GM18907 (cell line): ENCODE measurements around the gene ABHD12.
"Not testable (repeated sequence)": the region's sequence is repeated elsewhere in the genome, so short reads cannot be mapped to it uniquely, and the experiment has no call there.

Source experiments
- ATAC-seq: cut with Tn5 transposase; IDR thresholded peaks from one replicate; pipeline ENCODE4 v1.9.1; 2021; ENCODE audit warnings: mild to moderate bottlenecking, moderate library complexity; ENCODE audit not compliant: unreplicated experiment

The ABHD12 gene

DNA sequence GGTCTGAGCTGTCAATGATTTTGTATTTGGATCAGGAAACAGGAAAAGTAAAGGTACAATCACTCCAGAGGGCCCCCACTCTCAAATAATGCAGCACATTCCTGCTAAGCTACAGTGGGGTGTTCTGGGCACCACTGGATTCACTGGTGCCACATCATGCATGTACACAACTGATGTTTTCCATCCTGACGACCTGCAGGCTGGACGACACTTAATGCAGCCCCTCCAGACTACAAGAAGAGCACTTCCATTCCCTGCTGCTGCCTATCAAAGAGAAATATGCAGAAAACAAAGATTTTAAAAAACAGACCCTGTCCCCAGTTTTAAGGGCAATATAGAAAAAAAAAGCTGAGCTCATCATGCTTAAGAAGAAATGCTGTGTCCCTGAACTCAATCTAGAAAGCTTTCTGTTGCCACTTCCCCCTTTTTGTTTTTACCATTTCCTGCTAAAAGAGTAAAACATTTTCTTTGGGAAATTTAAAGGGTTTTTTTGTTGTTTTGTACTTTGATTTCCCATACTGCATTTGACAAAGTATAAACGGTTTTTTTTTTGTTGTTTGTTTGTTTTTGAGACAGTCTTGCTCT, 35.5 kb downstream of the ABHD12 start:
- ATAC-seq: no peak

DNA sequence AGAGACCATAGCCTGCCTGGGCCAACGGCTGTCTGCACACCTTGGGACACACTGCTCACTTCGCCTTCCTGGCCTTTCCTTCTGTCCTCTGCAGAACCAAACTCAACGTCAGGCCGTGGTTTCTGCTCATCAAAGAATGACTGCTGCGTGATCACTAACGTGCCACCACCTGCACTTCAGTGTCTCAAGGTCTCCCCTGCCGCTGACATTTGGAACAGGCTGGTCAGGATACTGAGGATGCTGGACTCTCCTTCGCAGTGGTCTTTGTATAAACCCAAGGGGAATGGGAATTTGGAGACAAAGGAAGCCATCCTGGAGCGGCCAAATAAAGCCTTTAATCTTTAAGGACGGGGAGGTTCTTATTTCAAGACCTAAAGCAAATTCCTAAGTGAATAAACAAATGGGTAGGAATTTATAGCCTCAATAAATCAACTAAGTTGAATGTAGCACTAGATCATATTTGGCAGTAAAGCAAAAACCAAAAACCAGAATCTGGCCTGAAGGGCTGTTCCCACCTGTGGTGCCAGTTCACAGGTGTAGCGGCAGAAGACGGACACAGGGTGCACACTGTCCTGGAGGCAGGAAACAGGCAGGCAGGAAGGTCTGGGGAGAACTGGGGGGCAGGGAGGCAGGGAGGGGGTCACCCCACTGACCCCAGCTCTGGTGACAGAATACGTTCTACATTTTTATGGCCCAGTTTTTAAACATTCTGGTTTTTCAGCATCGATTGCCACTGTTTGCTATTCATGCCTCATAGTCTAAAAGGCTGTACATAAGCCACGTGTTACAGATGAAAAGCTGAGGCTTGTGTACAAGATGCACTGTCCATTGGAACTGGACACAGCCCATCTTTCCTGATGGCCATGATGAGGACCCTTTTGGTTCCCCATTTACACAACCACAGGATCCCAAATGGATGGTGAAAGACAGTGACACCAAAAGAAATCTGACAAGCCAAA, 36.6 kb downstream of the ABHD12 start:
- ATAC-seq: no peak

DNA sequence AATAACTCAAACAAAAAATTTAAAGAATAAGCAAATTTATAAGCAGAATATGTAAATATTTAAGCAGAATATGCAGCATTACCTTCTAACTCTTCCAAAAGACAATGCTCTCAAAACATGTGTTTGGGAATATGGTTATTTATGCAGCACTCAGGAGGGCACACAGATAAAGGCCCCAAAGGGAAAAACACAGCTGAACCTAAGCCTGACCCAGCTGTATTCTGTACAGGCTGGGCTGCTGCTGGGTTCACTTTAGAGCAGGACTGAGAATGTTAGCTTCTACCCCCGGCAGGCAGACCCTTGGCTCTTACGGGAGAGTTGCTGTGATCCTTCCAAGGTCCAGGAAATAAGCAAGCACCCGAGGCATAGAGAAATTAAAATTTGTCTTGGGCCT, 37.3 kb downstream of the ABHD12 start:
- ATAC-seq: no peak

DNA sequence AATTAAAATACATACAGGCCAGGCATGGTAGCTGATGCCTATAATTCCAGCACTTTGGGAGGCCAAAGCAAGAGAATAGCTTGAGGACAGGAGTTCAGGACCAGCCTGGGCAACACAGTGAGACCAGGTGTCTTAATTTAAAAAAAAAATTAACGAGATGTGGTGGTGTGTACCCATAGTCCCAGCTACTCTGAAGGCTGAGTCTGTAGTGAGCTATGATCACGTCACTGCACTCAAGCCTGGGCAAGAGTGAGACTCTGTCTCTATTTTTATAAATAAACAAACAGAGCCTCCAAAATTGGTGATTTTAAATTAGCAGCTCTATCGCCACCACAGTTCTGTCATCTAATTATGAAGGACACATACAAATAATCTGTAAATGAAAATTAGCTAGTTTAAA, 37.9 kb downstream of the ABHD12 start:
- ATAC-seq: no peak

DNA sequence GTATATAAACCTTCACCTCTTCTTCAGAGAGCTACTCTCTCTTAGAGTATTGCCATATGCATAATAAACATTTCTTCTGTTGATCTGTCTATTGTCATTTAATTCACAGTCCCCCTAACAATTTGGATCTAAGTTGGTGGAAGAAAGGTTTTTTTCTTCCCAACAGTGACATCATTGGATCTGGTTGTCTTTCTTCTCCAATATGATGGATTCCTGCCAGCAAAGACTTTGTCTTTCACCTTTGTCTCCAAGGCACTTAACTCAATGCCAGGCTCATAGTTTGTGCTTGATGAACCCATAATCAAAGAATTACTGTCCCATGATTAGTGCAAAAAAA, 39.6 kb downstream of the ABHD12 start:
- ATAC-seq: no peak

DNA sequence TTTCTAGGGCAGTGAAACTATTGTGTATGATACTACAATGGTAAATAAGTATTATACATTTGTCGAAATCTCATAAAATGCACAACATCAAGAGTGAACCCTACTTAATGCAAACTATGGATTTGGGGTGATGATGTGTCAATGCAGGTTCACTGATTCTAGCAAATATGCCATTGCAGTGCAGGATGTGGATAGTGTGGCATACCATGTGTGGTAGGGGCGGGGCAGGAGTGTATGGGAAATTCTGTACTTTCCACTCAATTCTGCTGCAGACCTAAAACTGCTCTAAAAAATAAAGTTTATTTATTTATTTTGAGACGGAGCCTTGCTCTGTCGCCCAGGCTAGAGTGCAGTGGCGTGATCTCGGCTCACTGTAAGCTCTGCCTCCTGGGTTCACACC, 44.3 kb downstream of the ABHD12 start:
- no peak for ATAC-seq

DNA sequence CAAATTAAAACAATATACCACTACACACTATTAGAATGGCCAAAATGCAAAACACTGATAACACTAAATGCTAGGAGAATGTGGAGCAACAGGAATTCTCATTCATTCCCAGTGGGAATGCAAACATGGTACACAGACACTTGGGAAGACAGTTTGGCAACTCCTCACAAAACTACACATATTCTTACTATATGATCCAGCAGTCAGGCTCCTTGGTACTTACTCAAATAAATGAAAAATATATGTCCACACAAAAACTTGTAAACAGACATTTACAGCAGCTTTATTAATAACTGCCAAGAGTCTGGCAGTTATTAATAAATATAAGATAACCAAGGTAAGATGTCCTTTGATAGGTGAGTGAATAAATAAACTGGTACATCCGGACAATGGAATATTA, 44.9 kb downstream of the ABHD12 start:
- no peak for ATAC-seq

DNA sequence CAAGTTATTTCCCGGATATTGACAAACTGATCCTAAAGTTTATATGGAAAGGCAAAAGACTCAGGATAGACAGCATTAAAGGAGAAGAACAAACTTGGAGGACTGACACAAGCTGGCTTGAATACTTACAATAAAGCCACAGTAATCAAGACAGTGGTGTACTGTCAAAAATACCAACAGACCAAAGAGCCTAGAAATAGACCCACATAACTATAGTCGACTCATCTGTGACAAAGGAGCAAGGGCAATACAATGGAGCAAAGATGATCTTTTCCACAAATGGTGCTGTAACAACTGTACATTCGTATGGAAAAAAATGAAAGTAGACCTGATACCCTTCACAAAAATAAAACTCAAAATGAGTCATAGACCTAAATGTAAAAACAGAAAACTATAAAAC, 46.0 kb downstream of the ABHD12 start:
- ATAC-seq: no peak

DNA sequence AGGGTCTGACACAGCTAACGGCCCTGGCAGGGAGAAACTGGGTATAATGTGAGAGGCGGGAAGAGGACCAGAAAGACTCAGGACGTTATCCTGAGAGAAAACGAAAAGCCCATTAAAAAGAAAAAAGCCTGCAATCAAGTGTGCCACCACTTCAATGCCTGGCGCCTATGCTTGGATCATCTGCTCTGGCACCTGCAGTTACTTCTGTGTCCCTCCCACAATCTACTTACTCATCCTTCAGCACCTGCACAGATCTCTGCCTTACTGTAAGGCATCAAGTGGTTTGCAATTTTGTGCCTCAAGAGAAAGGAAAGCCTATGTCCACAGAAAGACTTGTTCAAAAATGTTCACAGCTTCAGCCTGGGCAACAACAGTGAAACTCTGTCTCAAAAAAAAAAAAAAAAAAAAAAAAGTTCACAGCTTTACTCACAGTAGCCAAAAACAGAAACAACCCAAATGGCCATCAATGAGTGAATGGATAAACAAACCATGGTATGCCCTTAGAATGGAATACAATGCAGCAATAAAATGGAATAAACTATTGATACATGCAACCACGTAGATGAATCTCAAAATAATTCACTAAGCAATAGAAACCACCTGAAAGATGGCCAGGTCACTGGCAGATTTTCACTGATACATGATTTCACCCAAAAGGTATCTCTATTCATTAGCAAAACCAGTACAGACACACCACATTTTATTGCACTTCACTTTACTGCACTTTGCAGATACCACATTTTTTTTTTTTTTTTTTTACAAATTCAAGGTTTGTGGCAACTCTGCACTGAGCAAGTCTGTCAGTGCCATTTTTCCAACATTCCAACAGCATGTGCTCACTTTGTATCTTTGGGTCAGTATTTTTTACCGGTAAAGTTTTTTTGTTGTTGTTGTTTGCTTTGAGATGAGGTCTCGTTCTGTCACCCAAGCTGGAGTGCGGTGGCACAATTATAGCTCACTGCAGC, 48.6 kb downstream of the ABHD12 start:
- ATAC-seq: no peak

DNA sequence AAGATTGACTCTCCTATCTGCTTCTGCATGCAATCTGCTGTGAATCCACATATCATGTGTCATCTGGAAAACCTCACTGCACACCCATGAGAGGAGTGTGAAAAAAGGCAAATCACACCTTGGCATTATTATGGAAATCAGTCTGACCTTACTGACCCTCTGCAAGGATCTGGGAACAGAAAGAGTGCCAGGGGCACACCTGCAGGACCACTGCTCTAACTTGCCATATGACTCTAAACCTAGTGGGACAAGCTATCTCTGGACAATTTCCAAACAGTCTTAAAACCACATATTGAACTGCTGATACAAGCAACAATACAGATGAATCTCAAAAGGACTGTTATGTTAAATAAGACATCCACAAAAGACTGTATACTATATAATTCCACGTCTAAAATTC, 50.3 kb downstream of the ABHD12 start:
- no peak for ATAC-seq

DNA sequence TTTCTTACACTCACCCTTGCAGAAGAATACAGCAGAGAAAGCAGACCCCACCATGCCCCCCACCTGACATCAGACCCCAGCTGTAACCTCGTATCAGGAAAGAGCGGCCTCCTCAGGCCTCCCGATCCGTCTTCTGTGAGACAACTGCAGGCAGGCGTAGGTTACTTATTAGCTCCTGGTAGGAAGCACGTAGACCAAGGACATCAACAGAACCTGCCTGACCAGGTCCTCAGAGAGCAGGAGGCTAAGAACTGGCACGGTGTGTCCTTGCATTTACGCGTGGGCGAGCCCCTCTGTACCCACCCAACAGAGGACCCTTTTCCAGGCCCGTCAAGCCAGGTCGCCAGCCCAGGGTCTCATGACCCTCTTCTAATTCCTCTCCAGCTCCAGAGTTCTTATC, 51.0 kb downstream of the ABHD12 start:
- ATAC-seq: no peak

DNA sequence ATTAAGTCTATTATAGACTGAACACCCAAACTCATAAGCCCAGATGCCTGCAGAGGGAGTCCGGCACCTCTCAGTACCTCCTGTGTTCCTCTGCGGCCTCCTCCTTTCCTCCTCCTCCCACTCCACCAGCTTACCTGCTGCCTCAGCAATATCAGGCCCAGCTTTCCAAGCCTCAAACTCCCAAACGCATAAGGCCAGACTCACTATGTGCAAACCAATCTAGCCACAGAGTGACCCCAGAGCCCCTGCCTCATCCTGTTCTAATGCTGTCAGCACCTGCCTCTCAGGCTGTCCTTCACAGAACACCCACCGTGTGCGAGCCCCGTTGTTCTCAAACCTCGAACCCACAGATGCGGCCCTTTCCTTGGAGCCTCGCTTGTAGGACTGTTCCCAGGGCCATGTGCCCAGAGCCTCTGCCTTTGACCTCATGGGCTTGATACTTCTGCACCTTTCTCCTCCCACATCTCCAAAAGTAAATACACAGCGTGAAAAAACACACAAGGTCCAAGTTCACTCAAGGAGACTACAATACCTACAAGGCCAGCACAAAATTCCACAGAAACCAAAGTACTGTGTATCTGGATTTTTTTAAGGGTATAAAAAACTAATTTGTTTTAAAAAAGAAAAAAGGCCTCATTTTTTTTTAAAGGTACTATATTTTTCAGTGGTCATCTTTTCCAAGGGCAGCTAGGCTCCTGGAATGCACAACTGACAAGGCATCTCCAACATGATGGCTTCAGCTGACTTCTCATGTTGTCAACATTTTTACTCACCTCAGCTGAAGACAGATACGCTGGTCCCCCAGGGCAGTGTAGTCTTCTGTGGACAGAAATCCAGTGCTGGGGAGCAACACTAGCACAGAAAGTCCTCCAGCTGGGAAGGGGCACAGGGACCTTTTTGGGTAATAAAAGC, 52.3 kb downstream of the ABHD12 start:
- ATAC-seq: no peak

DNA sequence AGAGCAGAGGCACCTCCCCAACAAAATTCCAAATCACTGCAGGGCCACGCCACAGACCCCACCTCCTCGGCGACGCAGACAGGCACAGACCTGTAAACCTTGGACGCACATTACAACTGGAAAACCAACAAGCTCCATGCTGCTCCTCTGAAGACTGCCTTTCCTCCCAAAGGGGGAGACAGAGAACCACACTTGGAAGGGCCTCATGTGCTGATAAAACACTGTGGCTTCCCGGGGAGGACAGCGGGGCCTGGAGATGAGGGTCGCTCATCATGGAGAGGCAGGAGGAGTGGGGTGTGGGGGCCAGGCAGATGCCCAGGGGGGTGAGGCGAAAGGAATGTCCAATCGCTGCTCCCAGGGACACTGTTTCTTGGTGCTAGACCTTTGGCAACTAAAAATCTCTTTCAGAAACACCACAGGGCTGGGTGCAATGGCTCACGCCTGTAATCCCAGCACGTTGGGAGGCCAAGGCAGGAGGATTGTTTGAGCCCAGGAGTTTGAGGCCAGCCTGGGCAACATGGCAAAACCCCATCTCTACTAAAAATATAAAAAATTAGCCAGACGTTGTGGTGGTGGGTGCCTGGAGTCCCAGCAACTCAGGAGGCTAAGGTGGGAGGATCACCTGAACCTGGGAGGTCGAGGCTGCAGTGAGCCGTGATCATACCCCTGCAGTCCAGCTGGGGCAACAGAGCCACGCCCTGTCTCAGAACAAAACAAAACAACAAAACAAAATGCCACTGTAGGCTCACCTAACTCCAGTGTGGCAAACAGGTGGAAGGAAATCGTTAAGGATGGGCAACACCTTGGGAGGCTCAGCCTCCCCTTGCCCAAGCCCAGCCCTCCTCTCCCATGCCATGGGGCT, 53.8 kb downstream of the ABHD12 start:
- no peak for ATAC-seq

DNA sequence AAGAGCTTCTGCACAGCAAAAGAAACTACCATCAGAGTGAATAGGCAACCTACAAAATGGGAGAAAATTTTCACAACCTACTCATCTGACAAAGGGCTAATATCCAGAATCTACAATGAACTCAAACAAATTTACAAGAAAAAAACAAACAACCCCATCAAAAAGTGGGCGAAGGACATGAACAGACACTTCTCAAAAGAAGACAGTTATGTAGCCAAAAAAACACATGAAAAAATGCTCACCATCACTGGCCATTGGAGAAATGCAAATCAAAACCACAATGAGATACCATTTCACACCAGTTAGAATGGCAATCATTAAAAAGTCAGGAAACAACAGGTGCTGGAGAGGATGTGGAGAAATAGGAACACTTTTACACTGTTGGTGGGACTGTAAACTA, 55.7 kb downstream of the ABHD12 start:
- not testable (repeated sequence) for ATAC-seq

DNA sequence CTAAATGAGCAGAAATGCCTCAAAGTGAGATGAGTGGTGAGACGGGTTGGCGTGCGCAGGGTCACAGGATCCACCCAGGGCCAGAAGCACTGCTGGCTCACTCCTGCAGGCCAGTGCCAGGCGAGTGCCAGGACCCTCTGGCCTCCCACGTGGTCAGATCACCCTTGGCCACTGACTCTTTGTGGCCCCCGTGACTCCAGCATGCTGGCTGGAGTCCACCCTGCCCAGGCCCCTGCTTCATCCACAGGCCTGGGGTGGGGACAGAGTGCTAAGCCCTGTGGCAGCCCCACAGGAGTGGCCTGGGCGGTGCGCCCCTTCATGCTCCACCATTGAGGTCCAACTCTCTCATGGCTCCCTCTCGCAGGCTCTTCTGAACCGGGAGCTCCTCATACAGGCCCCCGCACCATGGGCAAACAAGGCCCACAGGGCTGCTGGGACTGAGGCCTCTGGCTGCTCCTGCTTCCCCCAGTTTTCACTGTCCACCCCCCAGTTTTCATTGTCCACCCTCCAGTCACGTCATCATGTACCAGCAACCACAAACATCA, 61.6 kb downstream of the ABHD12 start:
- ATAC-seq: no peak

DNA sequence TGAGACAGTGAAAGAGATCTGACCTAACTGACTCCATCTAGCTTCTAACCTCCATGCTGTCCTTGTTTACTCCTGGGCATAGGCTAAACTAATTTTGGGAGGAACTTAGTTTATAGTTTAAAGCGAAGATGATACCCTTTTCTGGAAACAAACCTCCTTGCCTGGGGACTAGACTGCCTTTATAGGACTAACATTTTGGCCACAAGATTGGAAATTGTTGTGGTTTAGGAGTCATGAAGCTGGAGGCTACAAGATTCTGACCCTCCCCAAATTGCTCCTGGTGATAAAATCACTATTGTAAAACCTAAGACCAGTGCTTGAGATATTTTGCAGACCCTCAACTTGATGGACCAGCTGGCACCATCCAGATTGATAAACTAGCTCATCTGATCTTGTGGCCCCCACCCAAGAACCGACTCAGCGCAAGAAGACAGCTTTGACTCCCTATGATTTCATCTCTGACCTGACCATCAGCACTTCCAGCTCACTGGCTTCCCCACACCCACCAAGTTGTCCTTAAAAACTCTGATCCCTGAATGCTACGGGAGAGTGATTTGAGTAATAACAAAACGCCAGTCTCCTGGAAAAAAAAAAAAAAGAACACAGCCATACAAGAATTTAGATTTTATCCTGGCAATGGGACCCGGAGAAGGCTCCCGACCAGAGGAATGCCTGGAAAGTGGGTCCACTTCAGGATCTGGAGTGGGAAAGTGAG, 63.0 kb downstream of the ABHD12 start:
- ATAC-seq: no peak

DNA sequence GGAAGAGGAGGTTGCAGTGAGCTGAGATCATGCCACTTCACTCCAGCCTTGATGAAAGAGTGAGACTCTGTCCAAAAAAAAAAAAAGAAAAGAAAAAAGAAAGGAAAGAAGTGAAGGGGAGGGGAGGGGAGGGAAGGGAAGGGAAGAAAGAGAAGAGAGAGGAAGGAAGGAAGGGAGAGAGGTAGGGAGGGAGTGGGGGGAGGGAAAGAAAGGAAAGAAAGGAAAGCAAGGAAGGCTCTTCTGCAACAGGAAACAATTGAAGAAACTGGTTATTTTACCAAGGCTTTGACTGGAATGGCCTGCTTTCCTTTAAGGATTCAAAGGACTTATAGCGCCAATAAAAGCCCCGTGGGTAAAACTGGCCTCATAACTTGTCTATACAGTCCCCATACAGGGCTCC, 64.6 kb downstream of the ABHD12 start:
- no peak for ATAC-seq

DNA sequence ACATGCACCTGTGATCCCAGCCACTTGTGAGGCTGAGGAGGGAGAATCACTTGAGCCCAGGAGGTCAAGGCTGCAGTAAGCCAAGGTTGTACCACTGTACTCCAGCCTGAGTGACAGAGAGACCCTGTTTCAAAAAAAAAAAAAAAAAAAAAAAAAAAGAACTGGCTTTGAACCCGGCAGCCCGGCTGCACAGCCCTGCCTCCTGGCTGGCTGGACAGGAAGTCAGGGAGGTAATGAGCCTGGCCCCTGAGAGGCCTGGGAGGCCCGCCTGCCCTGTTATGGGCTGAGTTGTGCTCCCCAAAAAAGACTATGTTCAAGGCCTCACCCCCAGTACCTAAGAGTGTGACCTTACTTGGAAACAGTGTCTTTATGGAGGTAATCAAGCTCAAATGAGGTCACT, 65.6 kb downstream of the ABHD12 start:
- ATAC-seq: no peak

DNA sequence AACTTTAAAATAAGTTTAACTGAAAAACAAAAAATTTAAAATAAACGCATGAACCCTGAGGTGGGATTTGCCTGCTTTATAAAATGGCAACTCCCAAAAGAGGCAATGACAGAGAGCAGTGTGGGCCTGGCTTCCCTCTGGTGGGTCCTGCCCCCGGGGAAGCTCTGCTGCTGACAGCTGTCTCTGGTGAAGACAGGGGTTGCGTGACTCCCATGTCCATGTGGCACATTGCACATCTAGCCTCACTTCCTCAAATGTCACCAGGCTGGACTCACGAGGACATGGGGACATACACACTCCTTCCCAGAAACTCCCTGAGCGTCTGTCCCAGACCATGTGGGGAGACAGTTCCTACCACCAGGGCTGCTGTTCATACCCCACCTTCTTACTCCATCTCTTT, 66.2 kb downstream of the ABHD12 start:
- ATAC-seq: no peak
